ENCODE results near the gene CYP2D6.
A peak's percentile ranks its signal among the peaks of the same experiment; 100 is the strongest.

Gene CYP2D6

DNA sequence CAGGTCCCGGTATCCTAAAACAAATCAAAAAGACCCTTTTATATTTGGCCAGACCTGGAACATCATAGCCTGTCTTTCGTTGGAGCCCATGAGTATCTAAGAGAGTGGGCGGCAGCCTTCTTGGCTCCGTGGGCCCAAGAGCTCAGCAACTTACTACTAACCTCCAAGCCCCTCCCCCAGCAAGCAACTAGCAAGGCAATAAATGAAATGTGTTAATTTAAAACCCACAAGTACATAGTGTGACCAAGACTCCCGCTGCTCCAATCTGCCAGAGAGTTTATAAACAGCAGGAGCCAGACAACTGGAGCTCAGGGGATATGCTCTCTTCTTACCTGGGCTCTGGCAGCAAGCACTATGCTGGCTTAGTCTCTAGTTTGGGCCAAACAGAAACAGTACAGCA lies 40.8 kb upstream of the CYP2D6 start:
- no peaks in the 10 kb centered on the region for H4K20me1 ChIP-seq (ENCODE audit: insufficient read depth, low read length)

DNA sequence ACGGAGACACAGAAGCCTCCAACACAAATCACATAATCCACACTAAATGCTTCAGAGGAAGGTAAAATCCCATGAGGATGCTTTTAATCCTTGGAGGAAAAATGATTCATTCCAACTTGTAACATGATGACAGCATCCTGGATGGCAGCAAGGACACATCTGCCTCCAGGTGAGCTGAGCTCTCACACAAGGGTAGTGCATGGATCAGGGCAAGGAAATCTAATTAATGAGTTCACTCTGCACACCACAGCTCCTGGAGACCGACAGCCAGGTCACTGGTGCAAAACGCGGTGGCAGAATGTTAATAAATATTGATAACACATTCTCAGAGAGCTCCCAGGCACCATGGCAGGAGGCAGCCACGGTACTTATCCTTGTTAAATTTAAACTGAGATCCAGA lies 40.3 kb upstream of the CYP2D6 start:
- Histone ChIP-seq H3K27me3 (ENCODE audit: insufficient read depth, low read length) (no peaks in the 10 kb centered on the region), H4K20me1 (ENCODE audit: insufficient read depth, low read length) (no peaks in the 10 kb centered on the region), H3K9me2 (ENCODE audit: low read depth, low read length) (no peaks in the 10 kb centered on the region), H3K4me3 (ENCODE audit: low read depth, low read length, poor library complexity, severe bottlenecking) (no peak overlapping the region), H2AFZ (ENCODE audit: low read length) (no peak overlapping the region), H3F3A (ENCODE audit: insufficient read depth, low read length) (no peaks in the 10 kb centered on the region), H3K27ac (ENCODE audit: low read depth, low read length, poor library complexity, severe bottlenecking) (no peak overlapping the region), H3K9ac (ENCODE audit: low read length) (no peak overlapping the region), H3K4me2 (ENCODE audit: low read length) (no peak overlapping the region), H3K4me1 (ENCODE audit: insufficient read depth, low read length, severe bottlenecking) (peaks cover 4% of the 10 kb centered on the region), H3K36me3 (ENCODE audit: insufficient read depth, low read length) (peaks cover 19% of the 10 kb centered on the region; the same call in 1 of the 2 replicates), H3K9me3 (ENCODE audit: low read length) (no peaks in the 10 kb centered on the region), H3K79me2 (ENCODE audit: insufficient read depth, low read length) (no peaks in the 10 kb centered on the region)
- TF ChIP-seq EZH2 (IDR thresholded peaks at IDR 0.05; ENCODE audit: borderline replicate concordance, low read length), result no peak
- no peak for TF ChIP-seq CTCF (IDR thresholded peaks at IDR 0.05; ENCODE audit: low read length)

More for the DNA sequence above, 40.8 kb upstream of the CYP2D6 start:
- Histone ChIP-seq H3K4me1 (ENCODE audit: insufficient read depth, low read length, severe bottlenecking) (peaks cover 4% of the 10 kb centered on the region), H3K9me2 (ENCODE audit: low read depth, low read length) (no peaks in the 10 kb centered on the region), H3K4me2 (ENCODE audit: low read length) (no peak overlapping the region), H3K79me2 (ENCODE audit: insufficient read depth, low read length) (no peaks in the 10 kb centered on the region), H3K27ac (ENCODE audit: low read depth, low read length, poor library complexity, severe bottlenecking) (no peak overlapping the region), H3K27me3 (ENCODE audit: insufficient read depth, low read length) (no peaks in the 10 kb centered on the region), H3K36me3 (ENCODE audit: insufficient read depth, low read length) (peaks cover 19% of the 10 kb centered on the region; the same call in 1 of the 2 replicates), H2AFZ (ENCODE audit: low read length) (no peak overlapping the region), H3K4me3 (ENCODE audit: low read depth, low read length, poor library complexity, severe bottlenecking) (no peak overlapping the region), H3K9me3 (ENCODE audit: low read length) (no peaks in the 10 kb centered on the region), H3K9ac (ENCODE audit: low read length) (no peak overlapping the region), H3F3A (ENCODE audit: insufficient read depth, low read length) (no peaks in the 10 kb centered on the region)
- TF ChIP-seq CTCF (IDR thresholded peaks at IDR 0.05; ENCODE audit: low read length), result no peak

- Histone ChIP-seq H3K4me1 (ENCODE audit: insufficient read depth, low read length, severe bottlenecking) (peaks cover 4% of the 10 kb centered on the region), H4K20me1 (ENCODE audit: insufficient read depth, low read length) (no peaks in the 10 kb centered on the region), H3K27me3 (ENCODE audit: insufficient read depth, low read length) (no peaks in the 10 kb centered on the region), H3K9me3 (ENCODE audit: low read length) (no peaks in the 10 kb centered on the region), H2AFZ (ENCODE audit: low read length) (no peak overlapping the region), H3K27ac (ENCODE audit: low read depth, low read length, poor library complexity, severe bottlenecking) (no peak overlapping the region), H3K79me2 (ENCODE audit: insufficient read depth, low read length) (no peaks in the 10 kb centered on the region), H3K4me3 (ENCODE audit: low read depth, low read length, poor library complexity, severe bottlenecking) (no peak overlapping the region), H3K9me2 (ENCODE audit: low read depth, low read length) (no peaks in the 10 kb centered on the region), H3K4me2 (ENCODE audit: low read length) (no peak overlapping the region), H3F3A (ENCODE audit: insufficient read depth, low read length) (no peaks in the 10 kb centered on the region), H3K36me3 (ENCODE audit: insufficient read depth, low read length) (peaks cover 19% of the 10 kb centered on the region; the same call in 1 of the 2 replicates), H3K9ac (ENCODE audit: low read length) (no peak overlapping the region)
- TF ChIP-seq EZH2 (IDR thresholded peaks at IDR 0.05; ENCODE audit: borderline replicate concordance, low read length), result no peak
- peak; percentile 100 for TF ChIP-seq CTCF (IDR thresholded peaks at IDR 0.05; ENCODE audit: low read length)
Observed at GRCh38 chr22:42169055-42169469, 38.5 kb upstream of the CYP2D6 start.

Measured in OCI-LY1 (cell line).